HEK293T (cell line): Measurements from ENCODE around the gene TNNI3K.

Source experiments
- HDGF ChIP-seq: fragments of 450-650 bp; IDR thresholded peaks from 2 replicates; pipeline ENCODE4 v1.6.1; 2017; ENCODE audit warnings: antibody characterized with exemption, borderline replicate concordance
- ZNF384 ChIP-seq: fragments of 450-650 bp; IDR thresholded peaks from 2 replicates; pipeline ENCODE4 v1.6.1; 2016

- TF ChIP-seq HDGF, result no peak
- no peak for TF ChIP-seq ZNF384
Observed at GRCh38 chr1:74425676-74426075, 190.5 kb downstream of the TNNI3K start.
